ENCODE data around the gene ALDH3A1. TPM values are rescaled to one million over a fixed set of nuclear protein-coding genes. Genes with fewer than 3 reads are reported as not detected.

Gene ALDH3A1
- total and polyA plus RNA-seq, 9 of the 15 experiments (the other 6 are each of a cell fraction or from before 2014, with no cell fraction given), result not detected

- TF ChIP-seq SFPQ (IDR thresholded peaks at IDR 0.05; ENCODE audit: low read depth, low read length) (no peak), ZNF354B (CRISPR knock-in tag; IDR thresholded peaks at IDR 0.05) (no peak), PHTF2 (CRISPR knock-in tag; IDR thresholded peaks at IDR 0.05) (no peak), MCM5 (IDR thresholded peaks at IDR 0.05; ENCODE audit: low read depth) (no peak), SMARCC2 (IDR thresholded peaks at IDR 0.05; ENCODE audit: low read depth) (no peak), ZNF431 (CRISPR knock-in tag; IDR thresholded peaks at IDR 0.05) (no peak), EP400 (IDR thresholded peaks at IDR 0.05) (no peak)
These were observed 20.5 kb downstream of the ALDH3A1 start (continued) for GRCh38 chr17:19727501-19728078.

- Histone ChIP-seq H2AFZ (ENCODE audit: low read depth, low read length) (no peak overlapping the region), H4K20me1 (replicated peaks; ENCODE audit: control insufficient read depth, insufficient read depth, low read length) (no peaks in the 10 kb centered on the region), H3K4me3 (no peak overlapping the region), H3K4me1 (replicated peaks in 1 of 2; ENCODE audit: control insufficient read depth in 2 of 2, insufficient read depth in 2 of 2, low read length in 2 of 2) (peaks cover 0 to 4% of the 10 kb centered on the region in 2 experiments; a peak in 2 of 5 replicates), H3K9ac (ENCODE audit: insufficient read depth in 1 of 2, low read depth in 2 of 2, low read length in 2 of 2) (no peak overlapping the region), H3K36me3 (ENCODE audit: control insufficient read depth, insufficient read depth, low read length) (no peaks in the 10 kb centered on the region), H3K27ac (ENCODE audit: extremely low read depth, low read depth, low read length) (no peak overlapping the region), H3K79me2 (ENCODE audit: control insufficient read depth, insufficient read depth, low read length) (no peaks in the 10 kb centered on the region), H3K27me3 (ENCODE audit: control insufficient read depth in 2 of 2, insufficient read depth in 2 of 2, low read length in 2 of 2) (peaks cover 0 to 26% of the 10 kb centered on the region in 2 experiments; a peak in 2 of 5 replicates), H3K9me1 (ENCODE audit: control insufficient read depth, insufficient read depth, low read length) (no peaks in the 10 kb centered on the region), H3K4me2 (ENCODE audit: insufficient read depth, low read length) (no peak overlapping the region), H3K9me3 (replicated peaks; ENCODE audit: control insufficient read depth, insufficient read depth, low read depth, low read length) (no peaks in the 10 kb centered on the region)
- ChIA-PET POLR2A (no interaction called here), CTCF (ENCODE audit: low intra/inter-chr PET ratio) (no interaction called here)
- ATAC-seq (no peak), FAIRE-seq (no peak), DNase-seq (ENCODE audit: extremely low read depth in 1 of 4, low spot score in 3 of 4) (no peak)
- 4% methylated on average over 6 of the region's 7 CpGs for WGBS (ENCODE audit: insufficient coverage, low coverage, missing lambda C conversion rate)
- in situ Hi-C loops (cut with MboI) (no loop called here), intact Hi-C loops (cut with micrococcal nuclease) (no loop called here)
- no TSS peak for BruUV-seq (replicated peaks)
- TF ChIP-seq ILK (tag; IDR thresholded peaks at IDR 0.05; ENCODE audit: borderline replicate concordance, low read depth) (no peak), NFE2L1 (tag; IDR thresholded peaks at IDR 0.05; ENCODE audit: borderline replicate concordance, low read depth) (no peak), MLLT1 (IDR thresholded peaks at IDR 0.05) (peak in 1 of 2 experiments; percentile 34; a peak in 1 of 4 replicates), ZBTB17 (CRISPR knock-in tag; IDR thresholded peaks at IDR 0.05) (peak; percentile 83), MBD1 (CRISPR knock-in tag; IDR thresholded peaks at IDR 0.05) (no peak)
These were observed 21.3 kb downstream of the ALDH3A1 start for GRCh38 chr17:19726631-19727376.

All from K562 (cell line).